Right atrium auricular region (tissue), 2 donors: ENCODE results near the gene CHI3L2. TPM values are rescaled to one million over a fixed set of nuclear protein-coding genes. Genes with fewer than 3 reads are reported as not detected.
A peak's percentile ranks its signal among the peaks of the same experiment; 100 is the strongest.

ENCODE experiments used
- DNase-seq: peaks from one replicate; pipeline ENCODE4 v3.0.0-alpha.2; 2019; ENCODE audit warnings: low spot score
- H3K27ac ChIP-seq, 2 donors: fragments of 200-600 bp; sonication (generic); 1 replicate in 1 of 2; 2 replicates in 1 of 2; pipeline ENCODE4 v1.5.1; 2016 to 2019
- H3K27me3 ChIP-seq, 2 donors: fragments of 200-600 bp; sonication (generic); one replicate each; pipeline versions ENCODE4 v1.5.1 to v1.6.0; 2017 to 2019
- H3K36me3 ChIP-seq: fragments of 200-600 bp; sonication (generic); one replicate; pipeline ENCODE4 v1.5.1; 2016
- H3K4me1 ChIP-seq, 2 donors: fragments of 200-600 bp; sonication (generic); one replicate each; pipeline versions ENCODE4 v1.5.1 to v1.6.0; 2017 to 2019
- H3K4me3 ChIP-seq, 2 donors: fragments of 200-600 bp; sonication (generic); 1 replicate in 1 of 2; 2 replicates in 1 of 2; pipeline ENCODE4 v1.5.1; 2017 to 2019; ENCODE audit warnings: mild to moderate bottlenecking in 1 of 2, moderate library complexity in 1 of 2
- H3K9me3 ChIP-seq, 2 donors: fragments of 200-600 bp; sonication (generic); one replicate each; pipeline ENCODE4 v1.5.1; 2019
- CTCF ChIP-seq, 2 donors: fragments of 200-600 bp; sonication (generic); IDR thresholded peaks; one replicate each; pipeline ENCODE4 v1.5.1; 2019; ENCODE audit warnings: antibody characterized with exemption in 2 of 2
- total RNA-seq, 2 donors: library from RNA; depleted of rRNA; stranded (reverse); fragments of >200 nt; gene quantifications; one replicate each; pipeline ENCODE4 v1.1.0, GENCODE V29; 2016

Gene CHI3L2
- total RNA-seq, 2 donors from 2014 or later: 0.52 to 9.9 TPM

DNA sequence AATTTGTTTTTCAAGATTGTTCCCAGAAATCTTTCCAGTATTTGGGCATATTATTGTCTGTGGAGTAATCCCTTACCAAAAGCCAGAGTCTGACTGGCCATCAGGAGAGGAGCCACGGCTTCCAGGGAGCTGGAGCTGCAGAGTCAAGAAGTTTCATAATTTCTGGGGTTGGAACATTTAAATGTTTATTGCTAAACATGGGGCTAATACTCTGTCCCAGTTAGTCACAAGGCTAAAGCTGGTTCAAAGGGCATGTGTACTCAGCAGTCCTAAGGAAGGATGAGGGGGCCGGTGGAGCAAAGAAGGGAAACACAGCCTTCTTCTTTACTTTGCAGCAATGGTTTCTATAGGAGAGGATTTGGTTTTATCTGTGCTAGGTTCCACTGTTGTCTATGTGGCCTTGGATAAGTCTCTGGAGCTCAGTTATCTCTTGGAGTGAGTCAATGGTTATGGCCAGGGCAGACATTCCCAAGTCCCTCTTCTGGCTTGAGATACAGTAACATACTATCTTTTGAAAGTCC is 36.5 kb upstream of the CHI3L2 start:
- TF ChIP-seq CTCF (IDR thresholded peaks at IDR 0.05): no peak
- H3K27ac ChIP-seq: no peak overlapping the region

DNA sequence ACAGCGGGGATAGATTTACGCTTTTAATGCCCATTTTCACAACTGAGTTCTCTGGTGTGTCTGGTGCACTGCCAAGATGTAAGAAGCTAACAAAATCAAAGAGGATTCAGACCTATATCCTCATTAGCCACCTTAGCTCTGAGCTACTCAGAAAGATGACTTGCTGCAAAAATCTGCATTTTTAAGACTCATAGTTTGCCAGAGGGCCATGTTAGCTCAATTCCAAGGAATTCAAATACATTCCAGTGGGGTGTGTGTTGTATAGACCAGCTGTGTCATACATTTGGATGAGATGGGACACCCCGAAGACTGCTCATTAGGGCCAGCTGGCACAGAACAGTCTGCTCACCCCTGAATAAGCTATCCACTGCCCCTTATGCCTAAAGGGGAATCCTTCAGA is 36.0 kb upstream of the CHI3L2 start:
- DNase-seq: no peak
- no peaks in the 10 kb centered on the region for H3K9me3 ChIP-seq
- peaks cover 20% of the 10 kb centered on the region for H3K36me3 ChIP-seq
- no peak overlapping the region for H3K4me3 ChIP-seq
- H3K27me3 ChIP-seq: no peaks in the 10 kb centered on the region
- peaks cover 0 to 13% of the 10 kb centered on the region in 2 donors for H3K4me1 ChIP-seq
- TF ChIP-seq CTCF (IDR thresholded peaks at IDR 0.05): no peak
- no peak overlapping the region for H3K27ac ChIP-seq

More for the DNA sequence above, 36.5 kb upstream of the CHI3L2 start:
- no peak for DNase-seq
- no peaks in the 10 kb centered on the region for H3K9me3 ChIP-seq
- peaks cover 0 to 13% of the 10 kb centered on the region in 2 donors for H3K4me1 ChIP-seq
- H3K27me3 ChIP-seq: no peaks in the 10 kb centered on the region
- peaks cover 25% of the 10 kb centered on the region for H3K36me3 ChIP-seq
- no peak overlapping the region for H3K4me3 ChIP-seq

DNA sequence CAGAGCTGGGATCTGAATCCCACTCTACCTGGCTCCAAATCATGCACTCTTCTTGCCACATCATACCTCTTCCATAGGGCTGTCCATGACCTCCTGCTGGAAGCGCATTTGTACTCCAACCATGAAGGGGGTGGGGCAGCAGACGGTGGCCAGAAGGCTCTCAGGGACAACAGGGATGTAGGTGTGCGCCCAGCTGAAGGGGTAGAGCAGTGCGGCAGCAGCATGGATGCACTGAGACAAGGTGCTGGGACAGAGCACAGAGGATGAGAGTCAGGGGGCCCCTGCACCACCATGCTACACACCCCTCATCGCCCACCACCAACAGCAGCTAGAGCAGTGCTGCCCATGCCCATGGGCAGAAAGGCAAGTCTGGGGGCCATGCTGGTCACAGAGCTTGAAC is 35.4 kb upstream of the CHI3L2 start:
- Histone ChIP-seq H3K27ac (no peak overlapping the region), H3K9me3 (no peaks in the 10 kb centered on the region), H3K36me3 (peaks cover 14% of the 10 kb centered on the region), H3K4me3 (no peak overlapping the region), H3K27me3 (no peaks in the 10 kb centered on the region), H3K4me1 (peaks cover 0 to 13% of the 10 kb centered on the region in 2 donors)
- DNase-seq: no peak
- TF ChIP-seq CTCF (IDR thresholded peaks at IDR 0.05): no peak

DNA sequence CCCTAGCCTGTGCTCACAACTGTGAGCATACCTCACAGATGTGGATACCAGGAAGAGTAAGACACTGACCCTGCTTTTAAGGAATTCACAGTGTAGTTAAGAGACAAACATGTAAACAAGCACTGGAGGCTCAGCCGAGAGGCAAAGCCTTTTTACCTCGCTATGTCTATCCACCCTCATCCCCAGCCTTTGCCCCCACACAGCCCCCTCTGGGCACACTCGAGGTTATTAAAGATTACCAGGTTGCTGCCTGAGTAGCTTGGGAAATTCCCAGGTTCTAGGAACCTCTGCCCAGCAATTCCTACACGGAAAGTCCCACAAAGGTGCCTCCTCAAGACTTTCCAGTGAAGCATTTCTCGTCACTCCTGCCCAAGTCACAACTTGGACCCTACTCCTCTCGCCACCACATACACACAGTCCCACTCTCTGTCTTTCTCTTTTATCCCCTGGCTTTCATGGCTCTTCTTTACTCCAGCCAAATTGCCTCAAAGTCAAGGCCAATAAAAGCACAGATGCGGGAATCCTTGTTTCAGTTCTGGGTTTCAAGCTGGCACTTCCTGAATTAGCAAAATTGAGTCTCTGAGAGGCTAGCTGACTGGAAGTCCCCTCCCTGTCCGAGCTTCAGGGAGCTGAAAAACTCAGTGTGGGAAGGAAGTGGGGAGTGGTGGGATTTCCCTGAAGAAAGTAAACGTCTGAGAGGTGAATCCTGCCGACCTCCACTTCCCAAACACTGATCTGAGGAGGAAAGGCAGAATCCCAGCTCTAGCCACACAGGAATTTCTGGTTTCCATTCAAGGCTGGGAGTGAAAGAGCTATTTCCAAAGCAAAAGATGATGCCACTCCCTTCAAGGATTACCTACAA is 34.6 kb upstream of the CHI3L2 start:
- no peak for TF ChIP-seq CTCF (IDR thresholded peaks at IDR 0.05)
- Histone ChIP-seq H3K36me3 (peaks cover 6% of the 10 kb centered on the region), H3K27ac (peak overlapping the region; percentile 13 to 16), H3K4me1 (peaks cover 0 to 13% of the 10 kb centered on the region in 2 donors), H3K27me3 (no peaks in the 10 kb centered on the region), H3K4me3 (no peak overlapping the region), H3K9me3 (no peaks in the 10 kb centered on the region)
- DNase-seq: no peak

DNA sequence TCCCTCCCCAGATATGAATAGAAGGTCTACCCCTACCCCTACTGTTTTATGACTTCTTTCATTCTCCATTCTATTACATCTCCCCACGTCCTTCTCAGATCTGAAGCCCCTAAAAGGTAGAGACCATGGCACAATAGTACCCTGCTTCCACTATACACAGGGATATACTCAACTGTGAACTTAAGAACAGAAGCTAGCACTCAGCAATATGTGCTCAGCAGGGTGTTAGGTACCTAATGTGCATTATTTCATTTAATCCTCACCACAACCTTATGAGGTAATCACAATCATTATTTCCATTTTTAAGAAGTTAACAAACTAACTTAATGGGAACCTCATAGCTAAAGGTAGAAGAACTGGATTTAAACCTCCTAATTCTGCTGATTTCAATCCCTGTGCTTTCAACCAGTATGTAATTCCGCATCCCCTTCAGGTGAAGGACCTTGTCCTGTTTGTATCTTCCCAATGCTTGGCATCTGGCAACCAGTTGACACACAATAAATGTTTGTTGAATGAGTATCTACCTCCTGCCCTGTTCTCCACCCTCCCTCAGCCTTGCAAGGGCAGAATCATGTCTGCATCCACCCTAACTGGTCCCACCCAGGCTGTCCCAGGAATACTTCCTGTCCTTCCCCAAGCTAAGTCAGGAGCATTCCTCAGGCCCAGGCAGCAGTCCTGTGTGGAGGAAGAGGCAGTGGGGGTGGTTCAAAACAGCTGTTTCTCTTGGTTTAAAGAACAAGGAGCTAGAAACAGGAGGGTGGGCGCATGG is 33.6 kb upstream of the CHI3L2 start:
- H3K27me3 ChIP-seq: no peaks in the 10 kb centered on the region
- peaks cover 0 to 13% of the 10 kb centered on the region in 2 donors for H3K4me1 ChIP-seq
- H3K27ac ChIP-seq: no peak overlapping the region
- no peak for TF ChIP-seq CTCF (IDR thresholded peaks at IDR 0.05)
- DNase-seq: peak; percentile 42
- H3K9me3 ChIP-seq: no peaks in the 10 kb centered on the region
- H3K4me3 ChIP-seq: no peak overlapping the region
- no peaks in the 10 kb centered on the region for H3K36me3 ChIP-seq
